HG03575 (cell line): ENCODE data around the gene RBMY1F.
"Not testable (repeated sequence)": the region's sequence is repeated elsewhere in the genome, so short reads cannot be mapped to it uniquely, and the experiment has no call there.

Experiments used
- ATAC-seq: cut with Tn5 transposase; IDR thresholded peaks from one replicate; pipeline ENCODE4 v1.9.1; 2021; ENCODE audit not compliant: unreplicated experiment, insufficient number of reproducible peaks, low FRiP score; ENCODE audit errors: extremely low read depth

The RBMY1F gene

DNA sequence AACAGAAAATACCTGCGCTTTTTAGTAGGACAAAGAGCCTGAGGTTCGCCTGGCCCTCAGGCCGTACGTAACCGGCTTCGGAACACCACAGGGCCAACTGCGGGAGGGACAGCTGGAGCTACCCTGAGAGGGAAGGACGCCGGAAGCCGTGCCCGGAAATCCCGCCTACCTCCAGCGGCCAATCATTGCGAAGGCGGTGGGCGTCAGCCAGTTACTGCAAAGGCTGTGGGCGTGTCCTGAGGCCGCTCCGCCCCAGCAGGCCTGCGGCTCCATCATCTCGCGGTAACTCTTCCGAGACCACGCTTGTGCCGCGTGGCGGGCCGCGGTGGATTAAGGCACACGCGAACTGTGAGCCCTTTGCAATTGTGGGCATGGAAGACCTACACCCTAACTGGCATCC, at the start of gene RBMY1F:
RBMY1F (minus strand) TSS at position 101 of the 400 bp plus-strand sequence. CDS start 1,954 bp downstream, outside the sequence.
- ATAC-seq = not testable (repeated sequence)

GRCh38 chrY:22151144-22151543, 31.6 kb downstream of the RBMY1F start:
- ATAC-seq = not testable (repeated sequence)

GRCh38 chrY:22141011-22141695, 41.6 kb downstream of the RBMY1F start:
- not testable (repeated sequence) for ATAC-seq

GRCh38 chrY:22134719-22135118, 48.0 kb downstream of the RBMY1F start:
- not testable (repeated sequence) for ATAC-seq

GRCh38 chrY:22130494-22130893, 52.2 kb downstream of the RBMY1F start:
- ATAC-seq = not testable (repeated sequence)
